Measurements from ENCODE around the gene LRRK1. TPM values are rescaled to one million over a fixed set of nuclear protein-coding genes. Genes with fewer than 3 reads are reported as not detected.

The LRRK1 gene
- polyA plus RNA-seq, 1 donor (not counting 4 experiments of a cell fraction or from before 2014, with no cell fraction given), result 6.2 TPM

- TF ChIP-seq EZH2 (IDR thresholded peaks at IDR 0.05; ENCODE audit: low read length) (no peak), CTCF (optimal IDR thresholded peaks at IDR 0.05 in 1 of 3, IDR thresholded peaks at IDR 0.05 in 1 of 3, conservative IDR thresholded peaks at IDR 0.05 in 1 of 3; ENCODE audit: extremely low read depth in 1 of 3, insufficient read depth in 2 of 3, low read length in 3 of 3) (no peak)
- DNase-seq (ENCODE audit: low read depth, low spot score) (no peak), FAIRE-seq (no peak)
- Histone ChIP-seq H3K79me2 (ENCODE audit: control insufficient read depth, insufficient read depth, low read length) (no peaks in the 10 kb centered on the region), H3K9me3 (ENCODE audit: control insufficient read depth, low read depth, low read length) (no peaks in the 10 kb centered on the region), H3K27me3 (ENCODE audit: control insufficient read depth, extremely low read depth, insufficient read depth, low read length) (no peaks in the 10 kb centered on the region), H4K20me1 (ENCODE audit: control insufficient read depth, extremely low read depth, insufficient read depth, low read length) (no peaks in the 10 kb centered on the region), H3K9ac (ENCODE audit: control insufficient read depth, extremely low read depth, insufficient read depth, low read length) (no peak overlapping the region), H3K36me3 (ENCODE audit: control insufficient read depth in 2 of 2, extremely low read depth in 1 of 2, insufficient read depth in 2 of 2, low read length in 2 of 2) (no peaks in the 10 kb centered on the region), H3K4me3 (ENCODE audit: control insufficient read depth in 2 of 3, extremely low read depth in 1 of 3, insufficient read depth in 2 of 3, low read depth in 1 of 3, low read length in 3 of 3) (no peak overlapping the region), H3K9me1 (ENCODE audit: control insufficient read depth, extremely low read depth, insufficient read depth, low read length) (no peaks in the 10 kb centered on the region), H2AFZ (ENCODE audit: control insufficient read depth, low read length) (no peak overlapping the region), H3K4me1 (ENCODE audit: control insufficient read depth, extremely low read depth, insufficient read depth, low read length) (peaks cover 3% of the 10 kb centered on the region), H3K27ac (ENCODE audit: control insufficient read depth, insufficient read depth, low read length) (no peak overlapping the region), H3K4me2 (ENCODE audit: control insufficient read depth, extremely low read depth, insufficient read depth, low read depth, low read length) (no peak overlapping the region)
- dilution Hi-C loops (cut with MboI; ENCODE audit: extremely low pct_ligation_motif_present, low sequenced_read_pairs), result no loop called here
These were observed 187.9 kb downstream of the LRRK1 start for GRCh38 chr15:101107101-101107500.

DNA sequence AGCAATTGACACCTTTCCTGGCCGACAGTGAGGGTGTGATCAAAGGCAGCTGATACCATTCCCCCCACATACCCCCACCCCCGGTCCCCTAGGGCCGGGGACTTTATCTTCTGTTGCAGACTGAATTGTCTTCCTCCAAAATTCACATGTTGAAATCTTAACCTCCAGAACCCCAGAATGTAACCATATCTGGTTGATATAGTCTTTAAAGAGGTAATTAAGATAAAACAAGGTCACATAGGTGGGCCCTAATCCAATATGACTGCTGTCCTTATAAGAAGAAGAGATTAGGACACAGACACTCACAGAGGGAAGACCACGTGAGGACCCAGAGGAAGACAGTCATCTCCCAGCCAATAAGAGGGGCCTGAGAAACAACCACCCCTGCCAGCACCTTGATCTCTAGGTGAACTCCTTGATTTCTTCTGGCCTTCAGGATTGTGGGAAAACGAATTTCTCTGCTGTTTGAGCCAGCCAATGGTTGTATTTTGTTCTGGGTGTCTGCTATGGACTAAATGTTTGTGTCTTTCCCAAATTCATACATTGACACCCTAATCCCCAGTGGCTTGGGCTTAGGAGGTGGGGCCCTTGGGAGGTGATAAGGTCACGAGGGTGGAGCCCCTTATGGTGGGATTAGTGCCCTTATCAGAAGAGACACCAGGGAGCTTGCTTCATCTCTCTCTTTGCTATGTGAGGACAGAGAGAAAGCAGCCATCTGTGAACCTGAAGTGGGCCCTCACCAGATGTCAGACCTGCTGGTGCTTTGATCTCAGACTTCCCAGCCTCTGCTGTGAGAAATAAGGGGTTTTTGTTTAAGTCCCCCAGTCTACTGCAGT, 188.7 kb downstream of the LRRK1 start:
- no peak overlapping the region for H2AFZ ChIP-seq (ENCODE audit: control insufficient read depth, low read length)
- dilution Hi-C loops (cut with MboI; ENCODE audit: extremely low pct_ligation_motif_present, low sequenced_read_pairs), result no loop called here
- no peaks in the 10 kb centered on the region for H3K27me3 ChIP-seq (ENCODE audit: control insufficient read depth, extremely low read depth, insufficient read depth, low read length)
- no peaks in the 10 kb centered on the region for H3K9me3 ChIP-seq (ENCODE audit: control insufficient read depth, low read depth, low read length)
- H3K79me2 ChIP-seq (ENCODE audit: control insufficient read depth, insufficient read depth, low read length), result no peaks in the 10 kb centered on the region
- H4K20me1 ChIP-seq (ENCODE audit: control insufficient read depth, extremely low read depth, insufficient read depth, low read length), result no peaks in the 10 kb centered on the region
- TF ChIP-seq EZH2 (IDR thresholded peaks at IDR 0.05; ENCODE audit: low read length), result no peak
- no peak for TF ChIP-seq CTCF (optimal IDR thresholded peaks at IDR 0.05 in 1 of 3, IDR thresholded peaks at IDR 0.05 in 1 of 3, conservative IDR thresholded peaks at IDR 0.05 in 1 of 3; ENCODE audit: extremely low read depth in 1 of 3, insufficient read depth in 2 of 3, low read length in 3 of 3)
- no peak overlapping the region for H3K4me3 ChIP-seq (ENCODE audit: control insufficient read depth in 2 of 3, extremely low read depth in 1 of 3, insufficient read depth in 2 of 3, low read depth in 1 of 3, low read length in 3 of 3)
- H3K9ac ChIP-seq (ENCODE audit: control insufficient read depth, extremely low read depth, insufficient read depth, low read length), result no peak overlapping the region
- H3K36me3 ChIP-seq (ENCODE audit: control insufficient read depth in 2 of 2, extremely low read depth in 1 of 2, insufficient read depth in 2 of 2, low read length in 2 of 2), result no peaks in the 10 kb centered on the region
- H3K4me1 ChIP-seq (ENCODE audit: control insufficient read depth, extremely low read depth, insufficient read depth, low read length), result peaks cover 11% of the 10 kb centered on the region
- H3K4me2 ChIP-seq (ENCODE audit: control insufficient read depth, extremely low read depth, insufficient read depth, low read depth, low read length), result no peak overlapping the region
- FAIRE-seq, result no peak
- no peak for DNase-seq (ENCODE audit: low read depth, low spot score)
- H3K27ac ChIP-seq (ENCODE audit: control insufficient read depth, insufficient read depth, low read length), result no peak overlapping the region
- no peaks in the 10 kb centered on the region for H3K9me1 ChIP-seq (ENCODE audit: control insufficient read depth, extremely low read depth, insufficient read depth, low read length)
